Endodermal cell (in vitro differentiated cells): Measurements from ENCODE around the gene RTF2. TPM values are rescaled to one million over a fixed set of nuclear protein-coding genes. Genes with fewer than 3 reads are reported as not detected.

ENCODE experiments used
- DNase-seq: peaks from one replicate; pipeline ENCODE4 v3.0.0-alpha.2; 2017
- H3K27ac ChIP-seq: 2 replicates; pipeline ENCODE4 v1.5.1; 2013; ENCODE audit warnings: mild to moderate bottlenecking, low read depth, low read length, moderate library complexity
- H3K27me3 ChIP-seq: 2 replicates; pipeline ENCODE4 v1.6.1; 2013; ENCODE audit warnings: mild to moderate bottlenecking, low read length, moderate library complexity; ENCODE audit not compliant: insufficient read depth, control insufficient read depth, poor library complexity, severe bottlenecking
- H3K36me3 ChIP-seq: 2 replicates; pipeline ENCODE4 v1.7.0; 2013; ENCODE audit warnings: mild to moderate bottlenecking, low read length, moderate library complexity; ENCODE audit not compliant: control insufficient read depth, insufficient read depth
- H3K4me1 ChIP-seq: one replicate; pipeline ENCODE4 v1.7.0; 2013; ENCODE audit warnings: low read length; ENCODE audit not compliant: control insufficient read depth, insufficient read depth
- H3K4me3 ChIP-seq: 2 replicates; pipeline ENCODE4 v1.5.1; 2013; ENCODE audit warnings: mild to moderate bottlenecking, low read length, moderate library complexity
- H3K9ac ChIP-seq: 2 replicates; pipeline ENCODE4 v1.6.1; 2013; ENCODE audit warnings: mild to moderate bottlenecking, low read length, moderate library complexity; ENCODE audit not compliant: poor library complexity, severe bottlenecking; ENCODE audit errors: extremely low read depth
- H3K9me3 ChIP-seq: 2 replicates; pipeline ENCODE4 v1.6.1; 2013; ENCODE audit warnings: mild to moderate bottlenecking, low read length, moderate library complexity; ENCODE audit not compliant: control insufficient read depth
- H3K27ac Mint-ChIP-seq: 2 replicates; pipeline ENCODE4 v1.8.0; 2020; ENCODE audit warnings: mixed read lengths
- H3K27me3 Mint-ChIP-seq: 2 replicates; pipeline ENCODE4 v1.8.0; 2021; ENCODE audit warnings: mild to moderate bottlenecking, mixed read lengths; ENCODE audit not compliant: insufficient read depth
- H3K36me3 Mint-ChIP-seq: 2 replicates; pipeline ENCODE4 v1.8.0; 2020; ENCODE audit warnings: low read depth, mixed read lengths
- H3K4me1 Mint-ChIP-seq: 2 replicates; pipeline ENCODE4 v1.8.0; 2020; ENCODE audit warnings: mixed read lengths
- H3K4me3 Mint-ChIP-seq: 2 replicates; pipeline ENCODE4 v1.8.0; 2020; ENCODE audit warnings: mild to moderate bottlenecking, moderate library complexity, mixed read lengths
- H3K9me3 Mint-ChIP-seq: 2 replicates; pipeline ENCODE4 v1.8.0; 2020; ENCODE audit warnings: mild to moderate bottlenecking, mixed read lengths
- CTCF ChIP-seq: fragments of 200-600 bp; sonication (generic); conservative IDR thresholded peaks from 2 replicates; pipeline ENCODE4 v1.5.0; 2021; ENCODE audit warnings: antibody characterized with exemption, mild to moderate bottlenecking
- WGBS, 2 experiments: methylation state at CpG; one replicate each; pipeline versions ENCODE4 v1.1.5 to v1.1.7; 2013; ENCODE audit warnings: missing lambda C conversion rate in 2 of 2, mixed read lengths in 1 of 2; ENCODE audit not compliant: insufficient coverage in 1 of 2, insufficient read length in 1 of 2; 5-methylcytosine and 5-hydroxymethylcytosine counted together
- total RNA-seq, 2 donors: library from RNA; stranded (reverse); fragmentation: NEBNext Ultra II Directional in 1 of 2; extraction: Animal tissue kit (Norgen Biotek cat#: 25700) in 1 of 2; gene quantifications; 2 replicates in 1 of 2; 3 replicates in 1 of 2; pipeline ENCODE4 v1.2.1, GENCODE V29; 2021

The RTF2 gene
- total RNA-seq, 2 donors from 2014 or later = 63.0 to 65.1 TPM

DNA sequence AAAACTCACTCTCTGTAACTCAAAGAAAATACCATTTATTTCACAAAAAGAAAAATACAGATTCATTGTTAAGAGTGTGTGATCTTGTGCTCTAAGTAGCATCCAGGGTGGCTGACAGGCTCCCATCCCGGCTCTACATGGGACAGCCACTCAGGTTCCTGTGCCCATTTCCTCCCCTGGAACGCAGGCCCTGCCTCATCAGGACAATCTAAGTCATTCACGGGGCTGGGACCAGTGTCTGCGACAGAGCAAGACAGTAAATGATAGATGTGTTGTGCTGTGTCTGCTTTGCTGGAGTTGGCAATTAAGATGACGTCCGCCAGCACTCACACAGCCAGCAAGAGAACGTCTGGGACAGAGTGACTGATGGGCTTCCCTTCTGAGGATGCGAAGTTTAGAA, 49.2 kb downstream of the RTF2 start:
- H3K9me3 ChIP-seq = peaks cover 32% of the 10 kb centered on the region
- H3K4me3 ChIP-seq = no peak overlapping the region
- peaks cover 59% of the 10 kb centered on the region for H3K36me3 ChIP-seq
- peaks cover 38% of the 10 kb centered on the region for H3K9me3 Mint-ChIP-seq
- no peaks in the 10 kb centered on the region for H3K4me1 Mint-ChIP-seq
- DNase-seq = no peak
- no peak overlapping the region for H3K4me3 Mint-ChIP-seq
- no peak overlapping the region for H3K27ac ChIP-seq
- H3K4me1 ChIP-seq = no peaks in the 10 kb centered on the region
- TF ChIP-seq CTCF = no peak
- H3K36me3 Mint-ChIP-seq = peaks cover 72% of the 10 kb centered on the region
- no peak overlapping the region for H3K9ac ChIP-seq
- WGBS, 2 experiments = 94 to 97% methylated on average over 5 to 8 of the region's 8 CpGs
- no peak overlapping the region for H3K27ac Mint-ChIP-seq
- H3K27me3 ChIP-seq = no peaks in the 10 kb centered on the region
- no peaks in the 10 kb centered on the region for H3K27me3 Mint-ChIP-seq

DNA sequence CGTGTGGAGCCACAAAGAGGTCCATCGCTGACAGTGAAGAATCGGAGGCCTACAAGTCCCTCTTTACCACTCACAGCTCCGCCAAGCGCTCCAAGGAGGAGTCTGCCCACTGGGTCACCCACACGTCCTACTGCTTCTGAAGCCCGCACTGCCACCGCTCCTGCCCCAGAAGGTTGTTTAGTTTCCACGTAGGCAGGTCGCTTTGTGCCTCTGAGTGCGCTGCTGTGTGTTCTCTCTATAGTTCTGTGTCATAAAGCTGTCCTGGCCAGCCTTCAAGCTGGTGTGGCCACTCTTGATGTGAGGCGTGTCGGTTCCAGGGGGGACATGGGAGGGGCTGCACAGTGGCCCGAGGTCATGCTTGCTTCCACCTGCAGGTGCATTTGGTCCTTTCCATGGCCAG, 49.7 kb downstream of the RTF2 start:
- no peak overlapping the region for H3K9ac ChIP-seq
- TF ChIP-seq CTCF = no peak
- WGBS, 2 experiments = 95 to 96% methylated on average over 13 to 14 of the region's 14 CpGs
- peaks cover 57% of the 10 kb centered on the region for H3K36me3 ChIP-seq
- no peak for DNase-seq
- no peaks in the 10 kb centered on the region for H3K4me1 ChIP-seq
- no peak overlapping the region for H3K4me3 ChIP-seq
- no peaks in the 10 kb centered on the region for H3K27me3 Mint-ChIP-seq
- H3K9me3 ChIP-seq = peaks cover 32% of the 10 kb centered on the region
- no peaks in the 10 kb centered on the region for H3K4me1 Mint-ChIP-seq
- no peak overlapping the region for H3K27ac Mint-ChIP-seq
- peaks cover 70% of the 10 kb centered on the region for H3K36me3 Mint-ChIP-seq
- no peak overlapping the region for H3K27ac ChIP-seq
- no peak overlapping the region for H3K4me3 Mint-ChIP-seq
- H3K9me3 Mint-ChIP-seq = peaks cover 38% of the 10 kb centered on the region
- no peaks in the 10 kb centered on the region for H3K27me3 ChIP-seq

DNA sequence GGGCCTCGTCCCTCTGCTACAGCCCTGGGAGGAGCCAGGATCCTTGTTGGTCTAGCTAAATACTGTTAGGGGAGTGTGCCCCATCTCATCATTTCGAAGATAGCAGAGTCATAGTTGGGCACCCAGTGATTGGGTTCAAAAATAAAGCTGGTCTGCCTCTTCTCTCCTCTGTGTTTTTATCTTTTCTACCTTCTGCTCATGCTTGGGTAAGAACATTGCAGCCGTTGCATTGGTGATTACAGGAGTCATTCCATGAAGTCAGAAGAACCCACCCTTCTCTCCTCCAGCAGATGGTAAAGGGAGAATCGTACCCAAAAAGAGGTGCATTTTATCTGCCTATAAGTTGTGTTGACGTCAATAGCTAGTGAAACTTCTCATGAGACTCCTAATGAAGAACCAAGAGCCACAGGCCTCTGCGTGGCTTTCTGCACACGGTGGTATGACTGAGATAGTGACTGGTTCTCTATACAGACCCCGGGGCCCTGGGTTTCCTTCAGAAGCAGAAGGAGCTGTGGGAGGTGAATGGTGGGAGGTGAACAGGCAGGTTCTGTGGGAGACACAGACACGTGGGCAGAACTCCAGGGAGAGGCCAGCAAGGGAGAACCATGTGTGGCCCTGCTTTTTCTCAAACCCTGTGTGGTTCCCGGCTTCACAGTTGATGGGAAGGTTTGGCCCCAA, 50.4 kb downstream of the RTF2 start:
- Histone ChIP-seq H3K36me3 (peaks cover 53% of the 10 kb centered on the region), H3K27me3 (no peaks in the 10 kb centered on the region), H3K9ac (no peak overlapping the region), H3K4me1 (no peaks in the 10 kb centered on the region), H3K9me3 (peaks cover 32% of the 10 kb centered on the region), H3K27ac (no peak overlapping the region), H3K4me3 (no peak overlapping the region)
- H3K9me3 Mint-ChIP-seq = peaks cover 38% of the 10 kb centered on the region
- no peak overlapping the region for H3K4me3 Mint-ChIP-seq
- no peaks in the 10 kb centered on the region for H3K4me1 Mint-ChIP-seq
- H3K27ac Mint-ChIP-seq = no peak overlapping the region
- DNase-seq = no peak
- no peak for TF ChIP-seq CTCF
- peaks cover 64% of the 10 kb centered on the region for H3K36me3 Mint-ChIP-seq
- WGBS, 2 experiments = 95 to 100% methylated on average over 6 to 10 of the region's 10 CpGs
- H3K27me3 Mint-ChIP-seq = no peaks in the 10 kb centered on the region
